Loucy (cell line): ENCODE data around the gene SAA1.

Experiments used
- H2AFZ ChIP-seq: fragments of 200-600 bp; sonication (generic); 2 replicates; pipeline ENCODE4 v1.6.0; 2016; ENCODE audit warnings: antibody characterized with exemption, mild to moderate bottlenecking, low read length, moderate library complexity
- H3F3A ChIP-seq: fragments of 200-600 bp; 2 replicates; pipeline ENCODE4 v1.6.0; 2016; ENCODE audit warnings: antibody characterized with exemption, low read depth, mild to moderate bottlenecking
- H3K27me3 ChIP-seq: fragments of 200-600 bp; sonication (generic); 2 replicates; pipeline ENCODE4 v1.6.1; 2014; ENCODE audit warnings: low read length, mild to moderate bottlenecking; ENCODE audit not compliant: insufficient read depth, poor library complexity, severe bottlenecking
- H3K36me3 ChIP-seq: fragments of 200-600 bp; sonication (generic); 2 replicates; pipeline ENCODE4 v1.6.1; 2016; ENCODE audit warnings: low read length; ENCODE audit not compliant: insufficient read depth
- H3K4me1 ChIP-seq: fragments of 200-600 bp; sonication (generic); 2 replicates; pipeline ENCODE4 v1.5.1; 2014; ENCODE audit warnings: low read length, mild to moderate bottlenecking; ENCODE audit not compliant: insufficient read depth, poor library complexity, severe bottlenecking
- H3K4me2 ChIP-seq: fragments of 200-600 bp; sonication (generic); 2 replicates; pipeline ENCODE4 v1.6.0; 2014; ENCODE audit warnings: antibody characterized with exemption, low read length, low read depth, mild to moderate bottlenecking; ENCODE audit not compliant: poor library complexity, severe bottlenecking
- H3K4me3 ChIP-seq: fragments of 200-600 bp; sonication (generic); 2 replicates; pipeline ENCODE4 v1.5.1; 2014; ENCODE audit warnings: low read length, mild to moderate bottlenecking, mixed read lengths; ENCODE audit not compliant: poor library complexity, severe bottlenecking
- H3K79me2 ChIP-seq: fragments of 200-600 bp; sonication (generic); 2 replicates; pipeline ENCODE4 v1.6.1; 2014; ENCODE audit warnings: low read length; ENCODE audit not compliant: insufficient read depth
- H3K9ac ChIP-seq: fragments of 200-600 bp; sonication (generic); 2 replicates; pipeline ENCODE4 v1.6.0; 2014; ENCODE audit warnings: mild to moderate bottlenecking, low read depth, low read length, moderate library complexity; ENCODE audit not compliant: poor library complexity, severe bottlenecking
- H3K9me2 ChIP-seq: fragments of 200-600 bp; sonication (generic); replicated peaks from 2 replicates; pipeline ENCODE4 v1.6.1; 2016; ENCODE audit warnings: low read depth, low read length, mixed read lengths
- H3K9me3 ChIP-seq: fragments of 200-600 bp; sonication (generic); 2 replicates; pipeline ENCODE4 v1.6.1; 2014; ENCODE audit warnings: mild to moderate bottlenecking, antibody characterized with exemption, low read length, low read depth; ENCODE audit not compliant: insufficient read depth
- H4K20me1 ChIP-seq: fragments of 200-600 bp; sonication (generic); 2 replicates; pipeline ENCODE4 v1.6.0; 2014; ENCODE audit warnings: antibody characterized with exemption, low read length, mild to moderate bottlenecking; ENCODE audit not compliant: insufficient read depth, poor library complexity, severe bottlenecking
- CTCF ChIP-seq: fragments of 200-600 bp; sonication (generic); conservative IDR thresholded peaks from 2 replicates; pipeline ENCODE4 v1.5.1; 2014; ENCODE audit warnings: mild to moderate bottlenecking, antibody characterized with exemption, low read length
- EZH2phosphoT487 ChIP-seq: fragments of 200-600 bp; IDR thresholded peaks from 2 replicates; pipeline ENCODE4 v1.6.1; 2018; ENCODE audit warnings: antibody characterized with exemption, mild to moderate bottlenecking, moderate library complexity, borderline replicate concordance

The SAA1 gene

DNA sequence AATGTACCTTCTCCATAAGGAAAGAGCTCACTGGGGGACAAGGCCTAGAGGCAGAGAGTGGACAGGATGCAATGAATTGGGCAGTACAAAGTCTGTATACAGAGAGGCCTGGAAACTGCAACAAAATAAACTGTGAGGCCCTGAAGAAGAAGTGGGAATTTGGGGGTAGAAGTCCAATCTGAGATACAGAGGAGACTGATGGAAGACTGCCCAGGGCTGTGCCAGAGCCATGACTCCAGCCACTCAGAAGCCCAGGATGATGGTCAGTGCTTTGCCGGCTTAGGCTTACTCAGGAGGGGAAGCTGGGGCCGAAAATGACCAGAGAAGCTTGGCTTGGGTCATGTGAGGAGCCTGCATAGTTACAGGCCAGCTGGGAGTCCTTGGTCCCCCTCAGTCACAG is 35.2 kb upstream of the SAA1 start:
- no peak overlapping the region for H3K4me3 ChIP-seq
- H3K9ac ChIP-seq = no peak overlapping the region
- TF ChIP-seq EZH2phosphoT487 = no peak
- no peak for TF ChIP-seq CTCF
- no peak overlapping the region for H3K4me2 ChIP-seq
- no peaks in the 10 kb centered on the region for H3F3A ChIP-seq
- no peaks in the 10 kb centered on the region for H3K27me3 ChIP-seq
- no peaks in the 10 kb centered on the region for H3K9me2 ChIP-seq
- H2AFZ ChIP-seq = no peak overlapping the region
- H3K36me3 ChIP-seq = no peaks in the 10 kb centered on the region
- H4K20me1 ChIP-seq = no peaks in the 10 kb centered on the region
- no peaks in the 10 kb centered on the region for H3K9me3 ChIP-seq
- H3K79me2 ChIP-seq = no peaks in the 10 kb centered on the region
- no peaks in the 10 kb centered on the region for H3K4me1 ChIP-seq

- H3K79me2 ChIP-seq = no peaks in the 10 kb centered on the region
- no peak overlapping the region for H2AFZ ChIP-seq
- no peak overlapping the region for H3K9ac ChIP-seq
- H3K9me3 ChIP-seq = no peaks in the 10 kb centered on the region
- H3K4me2 ChIP-seq = no peak overlapping the region
- TF ChIP-seq EZH2phosphoT487 = no peak
- TF ChIP-seq CTCF = no peak
- H3K27me3 ChIP-seq = peaks cover 21% of the 10 kb centered on the region
- no peaks in the 10 kb centered on the region for H3K36me3 ChIP-seq
- H3F3A ChIP-seq = no peaks in the 10 kb centered on the region
- H3K4me3 ChIP-seq = no peak overlapping the region
- H3K4me1 ChIP-seq = no peaks in the 10 kb centered on the region
- H3K9me2 ChIP-seq = no peaks in the 10 kb centered on the region
- no peaks in the 10 kb centered on the region for H4K20me1 ChIP-seq
Measured at GRCh38 chr11:18233912-18234311, 32.2 kb upstream of the SAA1 start.

DNA sequence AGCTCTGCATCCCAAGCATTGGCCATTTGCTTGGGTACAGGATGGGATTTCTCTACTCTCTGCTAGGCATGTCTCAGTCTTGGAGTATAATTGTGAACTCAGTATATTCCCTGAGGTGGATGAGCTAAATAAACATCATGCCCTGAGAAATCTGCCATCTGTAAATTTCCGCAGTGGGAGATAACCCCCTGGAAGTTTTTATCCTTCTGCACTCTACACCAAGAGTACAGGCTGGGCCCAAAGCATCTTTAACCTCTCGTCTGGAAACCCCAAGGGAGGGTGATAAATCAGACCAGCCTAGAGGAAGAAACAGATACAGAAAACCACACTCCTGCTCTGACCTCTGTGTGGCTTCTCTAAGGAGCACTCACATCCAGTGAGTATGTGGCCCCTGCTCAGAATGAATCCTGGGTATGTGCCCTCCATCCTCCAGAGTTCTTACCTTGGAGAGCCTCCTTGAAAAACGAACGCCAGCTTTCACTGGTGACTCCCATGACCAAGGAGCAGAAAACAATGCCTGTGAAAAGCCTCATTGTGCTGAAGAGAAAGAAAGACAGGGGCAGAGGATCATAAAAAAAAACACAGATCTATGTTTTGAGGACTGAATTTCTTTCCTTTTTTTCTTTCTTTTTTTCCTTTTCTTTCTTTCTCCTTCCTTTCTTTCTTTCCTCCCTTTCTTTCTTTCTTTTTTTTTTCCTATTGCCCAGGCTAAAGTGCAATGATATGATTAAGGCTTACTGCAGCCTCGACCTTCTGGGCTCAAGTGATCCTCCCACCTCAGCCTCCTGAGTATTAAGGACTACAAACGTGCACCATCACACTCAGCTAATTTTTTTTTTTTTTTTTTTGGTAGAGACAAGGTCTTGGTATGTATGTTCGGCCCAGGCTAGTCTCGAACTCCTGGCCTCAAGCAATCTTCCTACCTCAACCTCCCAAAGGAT is 30.4 kb upstream of the SAA1 start:
- Histone ChIP-seq H3F3A (no peaks in the 10 kb centered on the region), H4K20me1 (no peaks in the 10 kb centered on the region), H3K4me3 (no peak overlapping the region), H3K36me3 (no peaks in the 10 kb centered on the region), H3K9me2 (no peaks in the 10 kb centered on the region), H3K27me3 (peaks cover 32% of the 10 kb centered on the region), H2AFZ (no peak overlapping the region), H3K4me2 (no peak overlapping the region), H3K9ac (no peak overlapping the region), H3K9me3 (no peaks in the 10 kb centered on the region), H3K79me2 (no peaks in the 10 kb centered on the region), H3K4me1 (no peaks in the 10 kb centered on the region)
- no peak for TF ChIP-seq CTCF
- TF ChIP-seq EZH2phosphoT487 = no peak
